Stimulated activated CD8-positive, alpha-beta memory T cell treated with anti-CD3 and anti-CD28 coated beads, Interleukin-12 subunit alpha, Interleukin-12 subunit beta, amount 100 ng/mL, for 24 hours (primary cell): ENCODE data around the gene DGKI.

Source experiments
- DNase-seq: peaks from one replicate; pipeline ENCODE4 v3.0.0-alpha.2; 2020; ENCODE audit errors: extremely low read depth

DGKI gene

GRCh38 chr7:137687556-137688265 is 159.1 kb downstream of the DGKI start:
- no peak for DNase-seq

- DNase-seq, result no peak
Measured at GRCh38 chr7:137685433-137686164, 161.2 kb downstream of the DGKI start.

- DNase-seq, result no peak
Measured at GRCh38 chr7:137684776-137685175, 162.0 kb downstream of the DGKI start.

DNA sequence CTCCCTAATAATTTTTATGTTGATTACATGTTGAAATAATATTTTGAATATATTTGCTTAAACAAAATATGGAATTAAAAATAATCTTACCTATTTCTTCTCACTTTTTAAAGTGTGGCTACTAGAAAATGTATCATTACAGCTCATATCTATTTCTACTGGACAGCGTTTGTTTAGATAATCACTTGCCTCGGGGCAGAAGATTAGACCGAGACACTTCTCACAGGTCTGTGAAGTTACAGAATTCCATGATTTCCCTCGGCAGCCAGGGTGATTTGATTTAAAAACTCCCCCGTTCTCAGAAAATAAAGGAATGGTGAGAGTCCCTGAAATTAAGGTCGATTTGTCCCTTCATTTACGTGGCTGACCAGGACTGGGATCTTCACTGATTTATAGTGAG is 162.5 kb downstream of the DGKI start:
- no peak for DNase-seq

DNA sequence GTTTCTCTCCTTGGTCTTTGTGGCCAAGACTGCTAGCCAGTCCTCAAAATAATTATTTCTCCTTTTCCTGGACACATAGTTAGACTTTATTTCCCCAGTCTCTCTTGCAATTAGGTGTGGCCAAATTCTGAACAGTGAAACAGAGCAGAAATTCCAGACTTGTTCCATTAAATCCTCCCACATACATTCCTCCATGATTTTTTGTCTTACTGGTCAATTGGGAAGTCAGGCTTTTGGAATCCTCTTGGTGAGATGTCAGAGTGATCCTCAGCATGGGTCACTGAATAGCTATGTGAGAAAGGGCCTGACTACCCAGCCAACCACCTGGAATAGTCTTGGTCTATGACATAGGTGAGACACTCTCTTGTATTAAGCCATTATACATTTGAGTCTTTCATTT is 164.2 kb downstream of the DGKI start:
- no peak for DNase-seq

- DNase-seq, result no peak
Measured at GRCh38 chr7:137681657-137682562, 164.9 kb downstream of the DGKI start.

DNA sequence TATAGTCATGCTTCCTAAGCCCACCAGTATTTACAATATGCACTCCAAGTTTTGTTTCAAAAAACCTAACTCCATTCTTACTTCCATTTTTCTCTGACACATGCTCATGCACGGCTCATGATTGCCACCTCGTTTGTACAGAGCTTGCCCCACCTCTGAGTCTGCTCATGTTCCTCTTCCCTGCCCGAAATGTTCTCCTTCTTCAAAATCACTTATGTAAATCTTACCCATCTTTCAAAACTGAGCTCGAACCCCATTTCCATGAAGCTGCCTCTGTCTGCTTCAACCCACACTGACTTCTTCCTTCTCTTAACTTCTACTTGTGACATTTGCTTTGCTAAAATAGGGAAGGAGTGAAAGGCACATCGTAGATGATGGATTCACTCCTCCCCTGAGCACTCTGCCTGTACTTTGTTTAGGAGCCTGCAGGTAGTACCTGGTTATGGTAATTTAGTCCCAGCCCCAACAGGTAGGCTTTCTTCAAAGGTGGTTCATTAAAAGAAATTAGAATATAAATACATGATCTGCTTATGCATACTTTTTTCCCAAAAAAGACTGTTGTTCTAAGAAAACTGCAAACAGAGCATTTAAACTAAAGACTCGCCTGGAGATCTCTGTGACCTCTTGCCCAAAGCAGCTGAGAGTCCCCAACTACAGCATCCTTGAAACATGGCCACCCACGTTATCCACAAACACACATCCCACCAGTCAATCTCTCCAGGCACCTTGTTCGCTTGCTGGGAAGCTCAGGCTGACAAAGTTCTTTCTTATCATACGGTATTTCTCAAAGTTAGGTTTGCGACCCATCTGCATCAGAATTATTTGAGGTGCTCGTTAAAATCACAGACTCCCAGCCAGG is 172.0 kb downstream of the DGKI start:
- no peak for DNase-seq

GRCh38 chr7:137674048-137674447 is 172.7 kb downstream of the DGKI start:
- DNase-seq, result no peak

DNA sequence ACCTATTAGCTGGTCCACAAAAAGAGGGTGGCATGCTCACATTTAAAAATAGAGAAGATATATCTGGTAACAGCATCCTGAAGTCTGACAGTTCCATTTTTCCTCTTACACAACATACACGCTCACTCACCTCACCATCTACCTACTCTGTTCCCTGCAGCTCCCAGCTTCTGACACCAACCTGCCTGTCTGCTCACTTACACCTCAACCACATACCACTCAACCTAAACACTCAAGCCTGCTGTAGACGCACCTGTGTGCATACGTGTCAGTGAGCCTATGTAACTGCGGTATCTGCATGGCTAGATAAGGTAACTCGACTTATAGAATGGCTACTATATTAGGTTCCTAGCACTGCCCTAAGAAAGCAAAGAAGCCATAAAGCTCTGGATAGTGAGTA is 174.9 kb downstream of the DGKI start:
- no peak for DNase-seq

GRCh38 chr7:137670222-137671064 is 176.3 kb downstream of the DGKI start:
- no peak for DNase-seq

GRCh38 chr7:137669706-137670105 is 177.1 kb downstream of the DGKI start:
- no peak for DNase-seq

- no peak for DNase-seq
Measured at GRCh38 chr7:137668404-137668803, 178.4 kb downstream of the DGKI start.

- no peak for DNase-seq
Measured at GRCh38 chr7:137667633-137668387, 179.0 kb downstream of the DGKI start.

DNA sequence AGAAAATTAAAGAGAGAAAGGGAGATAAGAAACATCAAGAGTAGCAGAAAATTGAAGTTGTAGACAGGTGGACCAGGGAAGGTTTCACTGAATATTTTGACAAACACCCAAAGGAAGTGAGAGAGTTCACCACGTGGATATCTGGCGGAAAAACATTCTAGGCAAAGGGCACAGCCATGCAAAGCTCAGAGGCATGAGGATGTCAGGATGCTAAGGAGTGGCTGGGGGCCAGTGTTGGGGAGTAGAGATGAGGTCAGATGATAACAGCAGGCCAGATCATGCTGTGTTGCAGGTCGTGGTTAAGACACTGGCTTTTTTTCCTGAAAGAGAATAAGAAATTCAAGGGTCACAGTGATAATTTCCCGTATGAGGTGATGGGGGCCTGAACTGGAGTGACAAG is 181.9 kb downstream of the DGKI start:
- DNase-seq, result no peak

DNA sequence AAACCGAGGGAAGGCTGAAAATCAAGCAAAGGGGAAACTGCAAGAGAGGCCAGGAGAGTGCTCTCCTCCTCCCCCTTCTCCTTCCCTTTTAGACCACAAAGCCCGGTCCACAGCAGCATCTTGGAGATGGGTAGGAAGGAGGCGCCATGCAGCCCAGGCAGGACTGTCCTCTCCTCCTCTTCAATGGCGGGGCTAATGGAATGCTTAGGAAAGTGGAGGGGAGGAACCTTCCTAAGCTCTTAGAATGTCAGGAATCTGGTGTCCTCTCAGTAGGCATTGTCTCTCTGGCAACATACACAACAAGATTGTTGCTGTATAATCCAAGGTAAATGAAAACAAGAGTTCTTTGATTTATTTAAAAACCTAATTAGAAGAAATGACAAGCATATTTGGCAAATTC is 185.1 kb downstream of the DGKI start:
- DNase-seq, result no peak

DNA sequence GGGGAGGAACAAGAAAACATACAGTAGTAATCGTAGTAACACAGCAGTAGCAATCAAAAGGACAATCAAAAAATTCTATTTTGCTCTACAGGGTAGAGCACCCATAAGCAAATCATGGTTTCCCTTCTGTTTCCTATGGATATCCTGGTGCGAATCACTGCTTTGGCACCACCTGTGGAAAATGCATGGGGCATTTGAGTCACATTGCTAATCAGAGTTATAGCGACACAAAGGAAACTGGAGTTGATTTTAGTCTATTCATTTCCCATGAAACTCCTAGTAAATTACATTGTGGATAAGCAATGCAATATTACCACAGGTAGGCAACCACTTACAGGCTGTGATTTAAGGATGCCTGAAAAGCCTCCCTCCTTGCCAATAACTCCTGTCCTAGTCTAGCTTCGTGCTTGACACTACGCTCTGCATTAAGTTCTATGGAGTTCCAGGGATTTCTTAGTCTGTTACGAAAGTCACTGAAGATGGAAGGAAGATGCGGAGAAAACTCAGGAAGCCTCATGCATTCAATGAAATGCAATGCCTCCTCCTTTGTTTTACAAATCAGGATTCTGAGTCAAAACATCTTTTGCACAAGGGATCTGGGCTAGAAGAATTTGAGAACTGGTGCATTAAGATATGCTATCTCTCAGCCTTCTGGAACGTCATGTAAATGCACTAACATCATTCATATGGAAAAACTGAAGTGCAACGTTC is 188.4 kb downstream of the DGKI start:
- DNase-seq, result no peak

GRCh38 chr7:137657476-137658189 is 189.1 kb downstream of the DGKI start:
- no peak for DNase-seq

DNA sequence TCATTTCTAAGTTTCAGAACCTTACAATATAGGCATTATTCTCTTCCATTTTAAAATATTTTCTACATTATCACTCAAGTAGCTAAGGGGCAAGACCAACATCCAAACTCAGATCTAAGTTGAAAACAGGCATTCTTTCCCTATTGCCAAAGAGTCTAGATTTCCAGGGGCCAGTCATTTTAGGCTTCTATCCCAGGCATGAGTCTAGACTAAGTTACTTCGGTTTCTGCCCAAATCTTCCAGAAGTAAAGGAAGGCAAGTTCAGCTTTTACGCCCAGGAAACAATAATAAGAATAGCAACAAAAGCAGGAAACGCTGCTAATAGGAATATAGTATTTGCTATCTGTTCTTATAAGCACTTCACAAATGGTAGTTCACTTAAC is 189.9 kb downstream of the DGKI start:
- DNase-seq, result no peak
